Activated CD4-positive, alpha-beta T cell treated with anti-CD3 and anti-CD28 coated beads, Interleukin-2, Interleukin-6, amounts not matched to agents 100 ng/mL and 50 ng/mL, durations not matched to agents 16 hours and 8 hours (primary cell): ENCODE measurements around the gene ACAP3.

Experiments
- DNase-seq: peaks from one replicate; pipeline ENCODE4 v3.0.0-alpha.2; 2020

ACAP3 gene

DNA sequence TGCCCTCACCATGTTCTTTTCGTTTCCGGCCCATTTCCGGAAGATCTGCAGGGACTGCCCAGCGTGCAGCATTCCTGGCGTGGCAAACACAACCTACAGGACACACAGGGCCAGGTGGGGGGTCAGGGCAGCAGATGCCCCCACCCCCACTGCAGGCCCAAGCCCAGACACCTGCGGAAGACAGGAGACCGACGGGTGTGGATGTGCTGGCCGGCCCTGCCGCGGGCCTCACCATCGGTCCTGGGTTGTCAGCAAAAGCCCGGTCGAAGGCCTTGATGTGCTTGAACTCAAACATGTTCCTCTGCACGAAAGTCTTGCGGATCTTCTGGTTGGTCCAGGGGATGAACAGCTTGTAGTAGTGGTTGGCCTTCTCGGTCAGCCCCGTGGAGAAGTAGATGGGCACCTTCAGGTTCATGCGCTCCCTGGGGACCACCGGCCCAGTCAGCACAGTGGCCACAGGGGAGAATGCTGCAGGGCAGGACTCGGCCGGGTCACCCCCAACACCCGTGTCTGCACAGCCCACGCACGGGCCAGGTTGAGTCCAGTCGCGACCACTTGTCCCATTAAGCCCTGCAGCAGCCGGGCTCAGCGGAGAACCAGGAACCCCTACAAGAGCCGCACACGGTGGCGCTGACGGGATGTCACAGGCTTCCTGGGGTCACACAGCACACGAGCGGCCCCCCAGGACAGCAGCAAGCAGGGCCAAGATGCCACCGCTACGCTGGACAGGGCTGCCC is 5.9 kb upstream of the ACAP3 start:
- no peak for DNase-seq

DNA sequence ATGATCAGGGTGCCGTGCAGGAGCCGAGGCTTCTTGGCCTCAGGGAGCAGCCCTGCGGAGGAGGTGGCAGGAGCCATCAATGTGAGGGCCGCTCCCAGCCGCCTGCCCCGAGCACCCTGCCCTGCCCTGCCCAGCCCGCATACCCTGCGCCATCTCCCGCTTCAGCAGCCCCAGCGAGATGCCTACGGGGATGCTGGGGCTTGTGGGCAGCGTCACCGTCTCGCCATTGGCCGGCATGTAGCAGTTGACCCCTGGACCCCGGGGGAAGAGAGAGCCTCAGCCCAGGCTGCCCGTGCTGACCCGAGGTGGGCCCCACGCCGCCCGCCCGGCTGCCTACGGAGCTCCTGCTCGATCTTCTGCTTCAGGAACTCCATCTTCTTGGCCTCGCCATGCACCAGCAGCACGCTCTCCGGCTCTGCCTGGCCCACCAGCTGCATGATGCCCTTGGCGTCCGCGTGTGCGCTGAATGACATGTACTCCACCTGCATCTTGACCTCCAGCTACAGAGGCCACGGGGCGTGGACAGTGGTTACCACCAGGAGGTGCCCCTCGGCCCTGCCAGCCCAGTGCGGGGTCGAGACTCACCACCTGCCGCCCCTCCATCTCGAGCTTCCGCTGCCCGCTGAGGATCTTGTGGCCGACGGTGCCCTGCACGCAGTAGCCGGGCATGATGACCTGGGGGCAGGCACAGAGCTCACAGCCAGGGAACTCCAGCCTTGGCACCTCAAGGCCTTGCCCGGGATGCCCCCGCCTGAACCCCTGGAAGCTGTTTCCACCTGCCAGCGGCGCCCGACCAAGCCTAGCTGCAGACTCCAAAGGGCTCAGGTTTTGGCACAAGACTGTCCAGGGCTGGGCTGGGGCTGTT is 5.0 kb upstream of the ACAP3 start:
- DNase-seq, result no peak

DNA sequence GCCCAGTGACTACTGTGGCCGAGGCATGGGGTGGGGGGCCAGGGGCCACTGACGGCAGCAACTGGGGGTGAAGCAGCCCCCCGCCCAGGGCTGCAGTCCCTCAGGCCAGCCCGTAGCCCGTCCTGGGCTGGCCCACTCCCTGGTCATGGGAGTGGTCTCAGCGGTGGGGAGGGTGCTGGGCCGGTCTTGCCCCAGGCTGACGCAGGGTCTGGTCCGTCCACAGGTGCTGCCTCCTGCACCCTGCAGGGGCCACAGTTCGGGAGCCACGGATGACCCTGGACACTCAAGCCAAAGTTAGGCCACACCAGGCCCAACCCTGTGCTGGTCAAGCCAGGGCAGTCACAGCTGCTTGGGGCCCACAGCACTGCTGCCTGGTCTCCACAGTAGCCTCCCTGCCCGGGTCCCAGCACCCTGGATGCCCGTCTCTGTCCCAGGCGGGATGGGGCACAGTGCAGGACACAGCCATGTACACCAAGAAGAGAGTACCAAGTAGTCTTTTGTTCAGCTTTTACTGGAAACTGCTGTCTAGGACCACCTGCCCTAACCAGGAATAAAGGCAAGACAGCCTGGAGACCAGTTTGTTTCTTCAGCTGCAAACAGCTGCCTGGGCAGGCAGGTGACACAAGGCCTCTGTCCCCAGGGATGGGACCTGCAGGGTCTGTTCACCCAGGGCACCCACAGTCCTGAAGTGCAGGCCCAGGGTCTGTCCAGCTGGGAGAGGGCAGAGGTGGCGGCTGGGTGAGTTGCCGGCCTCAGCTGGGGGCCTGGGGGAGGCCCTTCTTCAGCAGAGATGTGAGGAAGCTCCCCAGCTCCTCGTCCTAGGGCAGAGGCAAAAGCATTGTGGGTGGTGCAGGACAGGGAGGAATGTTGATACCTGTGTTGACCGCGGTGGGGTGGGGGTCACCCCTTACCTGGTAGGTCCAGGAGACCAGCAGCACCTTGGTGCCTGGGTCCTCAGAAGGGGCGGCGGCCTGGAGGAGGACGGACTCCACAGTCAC is 3.7 kb upstream of the ACAP3 start:
- DNase-seq, result no peak

DNA sequence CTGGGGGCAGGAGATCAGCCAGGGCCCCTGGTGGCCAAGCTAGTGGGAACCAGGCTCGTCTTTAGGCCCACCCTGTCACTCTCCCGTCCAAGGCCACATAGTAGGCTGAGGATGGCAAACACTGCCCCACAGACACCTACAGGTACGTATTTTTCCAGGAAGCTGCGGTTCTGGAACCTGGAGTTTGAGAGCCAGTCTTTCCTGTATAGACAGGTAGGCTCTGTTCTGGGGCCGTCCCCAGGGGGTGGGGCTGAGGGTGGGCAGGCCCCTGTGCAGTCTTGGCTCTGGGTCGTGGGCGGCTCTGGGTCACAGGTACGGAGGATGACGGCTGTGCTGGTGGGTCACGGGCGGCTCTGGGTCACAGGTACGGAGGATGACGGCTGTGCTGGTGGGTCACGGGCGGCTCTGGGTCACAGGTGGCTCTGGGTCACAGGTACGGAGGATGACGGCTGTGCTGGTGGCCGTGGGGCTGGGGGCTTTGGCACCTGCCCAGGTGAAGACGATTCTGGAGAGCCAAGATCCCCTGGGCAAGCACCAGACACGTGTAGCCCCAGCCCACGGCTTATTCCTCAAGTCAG is 2.8 kb upstream of the ACAP3 start:
- no peak for DNase-seq

DNA sequence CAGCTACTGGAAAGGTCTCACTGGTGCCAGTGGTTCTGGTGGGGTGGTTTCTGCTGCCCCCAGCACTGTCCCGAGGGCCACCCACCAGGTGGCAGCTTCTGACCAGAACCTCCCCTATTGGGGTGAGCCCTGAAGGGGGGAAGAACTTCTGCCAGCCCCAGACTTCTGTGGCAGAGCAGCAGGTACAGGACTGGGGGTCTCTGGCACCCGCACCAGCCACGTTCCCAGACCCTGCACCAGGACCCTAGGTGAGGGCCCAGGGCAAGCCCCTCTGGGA is 2.3 kb upstream of the ACAP3 start:
- DNase-seq, result no peak

DNA sequence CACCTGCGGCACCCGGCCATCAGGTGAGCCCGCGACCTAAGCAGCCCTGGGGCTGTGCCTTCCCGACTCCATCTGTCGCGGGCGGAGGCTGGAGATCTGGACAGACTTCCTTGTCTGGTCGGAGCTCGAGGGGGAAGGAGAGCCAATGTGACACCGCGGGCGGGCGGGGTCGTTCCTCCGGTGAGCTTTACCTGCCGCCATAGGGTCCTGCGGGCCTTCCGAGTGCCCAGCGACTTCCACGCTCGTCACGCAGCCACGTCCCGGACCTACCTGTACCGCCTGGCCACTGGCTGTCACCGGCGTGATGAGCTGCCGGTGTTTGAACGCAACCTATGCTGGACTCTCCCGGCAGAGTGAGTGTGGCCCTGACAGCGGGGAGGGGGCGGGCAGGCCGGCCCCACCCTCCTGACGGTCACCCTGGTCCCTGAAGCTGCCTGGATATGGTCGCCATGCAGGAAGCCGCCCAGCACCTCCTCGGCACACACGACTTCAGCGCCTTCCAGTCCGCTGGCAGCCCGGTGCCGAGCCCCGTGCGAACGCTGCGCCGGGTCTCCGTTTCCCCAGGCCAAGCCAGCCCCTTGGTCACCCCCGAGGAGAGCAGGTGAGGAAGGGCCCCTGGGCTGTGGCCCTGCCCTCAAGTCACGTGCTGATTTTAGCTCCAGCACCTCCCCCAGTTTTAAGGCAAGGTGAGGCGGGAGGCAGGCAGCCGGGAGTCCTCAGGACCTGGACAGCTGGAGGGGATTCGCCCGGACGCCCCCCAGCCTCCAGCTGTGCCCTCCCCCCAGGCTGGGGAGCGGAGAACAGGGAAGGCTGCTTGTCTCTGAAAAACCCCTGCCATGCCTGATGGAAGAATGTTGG is 1.8 kb upstream of the ACAP3 start:
- DNase-seq, result peak; percentile 32

DNA sequence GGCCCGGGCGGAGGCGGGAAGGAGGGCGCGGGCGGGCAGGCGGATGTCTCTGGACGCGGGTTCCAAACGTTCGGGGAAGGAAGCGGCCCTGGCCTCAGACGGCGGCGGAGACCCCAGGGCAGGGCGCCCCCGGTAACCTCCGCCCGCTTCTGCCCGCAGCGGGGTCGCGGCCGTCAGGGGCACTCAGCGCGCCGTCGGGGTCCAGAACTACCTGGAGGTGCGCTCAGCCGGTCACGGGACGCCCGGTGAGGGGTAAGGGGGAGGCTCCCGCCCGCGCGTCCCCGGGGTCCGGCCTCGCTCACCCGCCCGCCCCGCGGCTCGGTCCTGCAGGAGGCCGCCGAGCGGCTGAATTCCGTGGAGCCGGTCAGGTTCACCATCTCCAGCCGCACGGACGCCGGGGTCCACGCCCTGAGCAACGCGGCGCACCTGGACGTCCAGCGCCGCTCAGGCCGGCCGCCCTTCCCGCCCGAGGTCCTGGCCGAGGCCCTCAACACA is 1.1 kb upstream of the ACAP3 start:
- no peak for DNase-seq

DNA sequence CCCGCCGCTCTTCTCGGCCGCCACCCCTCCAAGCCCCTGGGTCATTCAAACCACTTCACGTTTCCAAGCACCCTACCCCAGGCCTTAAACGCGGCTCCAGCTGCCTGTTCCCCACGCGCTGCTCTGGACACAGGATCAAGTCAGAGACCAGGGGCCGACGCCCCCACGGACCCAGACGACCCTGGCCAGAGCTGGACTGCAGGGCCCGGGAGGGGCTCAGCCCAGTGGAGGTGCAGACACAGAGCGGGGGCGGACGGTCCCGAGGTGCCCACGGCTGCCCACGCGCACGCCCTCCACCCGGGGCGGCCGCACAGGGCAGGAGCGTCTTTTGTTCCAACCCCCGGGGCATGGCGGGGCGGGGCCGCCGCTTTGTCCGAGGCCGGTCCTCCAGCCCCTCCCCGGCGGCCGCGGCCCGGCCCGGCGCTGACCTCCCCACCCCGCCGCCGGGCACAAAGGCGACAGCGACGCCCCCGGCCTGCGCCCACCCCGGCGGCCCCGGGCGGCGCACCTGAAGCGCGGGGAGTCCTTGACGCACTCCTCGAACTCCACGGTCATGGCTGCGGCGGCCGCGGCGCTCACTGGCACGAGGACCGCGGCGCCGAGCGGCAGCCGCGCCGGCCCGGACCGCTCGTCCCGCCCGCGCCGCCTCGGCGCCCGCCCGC is 338 bp downstream of the ACAP3 start:
- DNase-seq, result no peak

DNA sequence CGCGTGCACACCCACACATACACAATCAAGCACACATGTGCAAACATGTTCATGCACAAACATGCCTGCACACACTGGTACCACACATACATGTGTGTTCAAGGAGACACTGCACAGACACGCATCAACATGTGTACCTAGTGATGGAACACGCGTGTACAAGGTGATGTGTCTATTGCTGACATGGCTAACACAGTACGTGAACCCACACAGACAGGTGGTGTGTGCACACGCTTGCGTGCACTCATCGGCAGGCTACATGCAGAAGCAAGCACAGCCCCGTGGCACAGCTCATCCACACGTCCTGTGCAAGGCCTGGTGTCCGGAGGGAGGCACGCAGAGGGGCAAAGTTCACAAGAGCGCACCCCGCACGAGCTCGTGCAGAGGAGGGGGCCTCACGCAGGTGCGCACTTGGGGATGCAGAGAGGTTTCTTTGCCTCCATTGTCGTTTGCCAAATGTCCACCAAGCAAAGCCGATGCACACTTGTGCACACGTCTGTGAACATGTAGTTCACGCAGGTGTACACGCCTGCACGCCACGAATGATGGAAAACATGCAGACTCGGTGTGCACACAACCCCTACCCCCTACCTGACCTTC is 969 bp downstream of the ACAP3 start:
- no peak for DNase-seq

DNA sequence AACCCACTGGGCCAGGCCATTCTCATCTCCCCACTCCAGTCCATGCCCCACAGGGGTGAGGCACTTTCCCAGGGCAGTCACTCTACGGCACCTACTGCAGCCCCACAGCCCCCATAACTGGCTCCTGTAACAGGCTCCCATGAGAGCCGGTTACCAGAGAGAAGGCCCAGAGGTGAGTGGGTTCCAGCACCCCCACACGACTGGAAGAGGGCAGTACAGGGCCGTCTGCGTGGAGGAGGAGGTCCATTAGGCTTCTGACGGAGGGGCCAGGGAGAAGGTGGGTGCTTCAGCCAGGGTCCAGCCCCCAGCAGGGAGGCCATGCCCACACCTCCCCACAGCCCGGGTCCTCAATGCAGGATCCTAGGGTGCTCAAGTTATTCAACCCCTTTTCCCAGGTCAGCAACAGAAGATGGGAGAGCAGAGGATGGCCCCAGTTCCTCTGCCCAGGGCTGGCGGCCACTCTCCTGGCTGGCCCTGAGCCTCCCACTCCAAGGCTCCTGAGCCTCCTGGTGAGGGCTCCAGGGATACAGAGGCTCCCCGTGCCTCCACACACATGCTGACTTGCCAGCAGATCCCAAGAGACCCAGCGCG is 1.6 kb downstream of the ACAP3 start:
- peak; percentile 36 for DNase-seq

DNA sequence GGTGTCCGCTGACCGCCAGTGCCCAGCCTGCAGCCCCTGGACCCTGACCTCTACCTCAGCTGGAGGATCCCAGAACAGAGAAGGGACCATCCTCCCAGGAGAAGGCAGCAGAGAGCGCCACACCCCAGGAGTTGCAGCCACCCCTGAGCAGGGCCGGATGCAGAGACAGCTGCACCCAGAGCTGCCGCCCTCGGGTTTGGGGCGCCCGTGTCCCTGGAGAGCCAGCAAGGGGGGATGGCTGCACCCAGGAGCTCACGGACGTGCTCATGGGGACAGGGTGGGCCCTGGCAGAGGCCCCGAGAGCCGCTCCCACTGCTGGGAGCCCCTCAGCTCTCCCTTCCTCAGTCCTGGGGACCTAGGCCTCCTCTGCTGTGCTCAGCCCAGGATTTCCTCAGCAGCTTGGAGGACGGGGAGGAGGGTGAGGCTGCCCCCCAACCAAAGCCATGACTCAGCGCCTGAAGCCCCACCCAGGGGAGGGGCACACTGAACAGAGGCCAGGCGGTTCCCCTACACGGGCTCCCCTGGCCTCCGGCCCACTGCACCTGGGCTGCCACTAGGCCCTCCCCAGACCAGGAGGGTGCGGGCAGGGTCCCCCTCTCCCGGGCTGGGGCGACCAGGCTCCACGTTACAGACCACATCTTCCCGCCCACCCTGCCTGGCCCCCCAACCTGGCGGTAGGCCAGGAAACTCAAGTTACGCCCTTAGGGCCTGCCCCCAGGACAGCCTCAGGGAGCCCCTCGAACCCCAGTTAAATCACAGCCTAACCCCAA is 2.2 kb downstream of the ACAP3 start:
- DNase-seq, result peak; percentile 67

DNA sequence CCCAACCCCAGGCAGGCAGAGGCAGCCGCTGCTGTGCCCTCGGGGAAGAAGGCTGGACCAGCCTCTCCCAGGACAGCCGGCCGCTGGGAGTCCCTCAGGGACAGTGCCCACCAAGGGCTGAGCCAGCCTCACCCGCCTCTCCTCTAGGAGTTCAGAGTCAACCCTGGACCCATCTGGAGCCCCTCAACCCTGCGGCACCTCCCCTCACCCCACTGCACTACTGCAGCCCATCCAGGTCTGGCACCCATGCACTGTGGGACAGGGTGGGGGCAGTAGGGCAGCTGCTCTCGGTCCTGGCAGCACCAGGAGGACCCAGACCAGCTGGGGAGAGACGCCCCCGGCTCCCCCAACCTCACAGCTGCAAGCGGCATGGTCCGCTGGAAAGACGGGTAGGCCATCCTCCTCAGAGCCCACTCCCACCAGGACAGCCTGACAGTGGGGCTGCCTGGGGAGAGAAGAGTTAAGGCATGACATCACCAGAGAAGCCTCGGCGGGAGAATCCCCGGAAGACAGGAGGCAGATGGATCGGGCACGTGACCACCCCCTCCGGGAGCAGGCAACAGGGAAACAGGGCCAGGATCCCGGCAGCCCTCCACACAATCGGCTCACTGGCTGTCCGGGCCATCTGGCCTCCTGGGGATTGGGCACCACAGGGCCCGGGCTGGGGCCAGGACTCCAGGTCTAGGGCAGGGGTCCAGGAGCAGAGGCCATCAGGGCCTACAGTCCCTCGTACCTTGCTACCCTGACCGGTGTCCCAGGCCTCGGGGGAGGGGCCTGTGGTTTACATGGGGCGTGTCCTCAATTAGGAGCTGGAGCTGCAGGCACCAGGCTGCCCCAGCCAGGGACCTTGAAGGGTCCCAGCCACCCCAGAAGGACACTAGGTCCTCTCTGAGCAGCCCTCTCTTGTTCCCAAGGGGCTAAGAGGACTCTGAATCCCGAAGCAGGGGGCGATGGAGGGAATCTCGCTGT is 3.1 kb downstream of the ACAP3 start:
- DNase-seq, result no peak

DNA sequence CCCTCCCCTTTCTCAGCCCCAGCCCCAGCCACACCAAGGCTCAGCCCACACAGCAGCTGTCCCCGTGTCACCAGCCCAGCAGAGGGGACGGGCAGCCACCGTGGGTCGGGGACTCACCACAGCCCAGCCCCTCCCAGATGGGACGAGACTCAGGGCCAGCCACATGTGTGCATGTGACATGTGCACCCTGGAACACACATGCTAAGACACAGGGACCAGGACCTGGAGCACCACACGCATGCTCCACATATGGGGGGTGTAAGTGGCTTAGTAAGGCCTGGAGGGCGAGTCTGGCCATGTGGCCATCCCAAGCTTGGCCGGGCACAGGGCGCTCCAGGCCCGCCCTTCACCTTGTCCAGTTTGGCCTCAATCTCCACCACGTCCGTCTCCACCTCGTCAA is 4.0 kb downstream of the ACAP3 start:
- no peak for DNase-seq

DNA sequence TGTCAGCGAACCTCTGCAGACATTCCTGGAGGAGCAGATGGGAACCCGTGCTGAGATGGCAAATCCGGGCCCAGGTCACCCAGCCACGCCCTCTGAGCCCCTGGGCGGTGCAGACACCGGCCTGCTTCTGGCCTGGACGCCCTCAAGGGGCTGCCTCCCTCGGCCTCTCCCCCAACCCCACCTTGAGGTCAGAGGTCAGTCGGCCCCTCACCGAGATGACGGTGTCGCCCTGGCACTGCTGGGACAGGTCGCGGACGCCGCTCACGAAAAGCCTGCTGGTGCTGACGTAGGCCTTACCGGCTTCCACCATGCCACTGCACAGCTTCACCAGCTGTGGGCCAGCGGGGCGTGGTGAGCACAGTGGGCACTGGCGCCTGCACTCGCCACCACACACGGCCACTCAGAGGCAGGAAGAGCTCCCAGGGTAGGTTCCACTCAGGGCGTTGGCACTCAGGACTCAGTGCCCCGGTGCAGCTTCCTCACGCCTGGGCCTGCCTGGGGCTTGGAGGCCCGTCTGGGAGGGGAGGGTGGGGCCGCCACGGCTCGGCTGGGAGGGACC is 4.7 kb downstream of the ACAP3 start:
- no peak for DNase-seq

DNA sequence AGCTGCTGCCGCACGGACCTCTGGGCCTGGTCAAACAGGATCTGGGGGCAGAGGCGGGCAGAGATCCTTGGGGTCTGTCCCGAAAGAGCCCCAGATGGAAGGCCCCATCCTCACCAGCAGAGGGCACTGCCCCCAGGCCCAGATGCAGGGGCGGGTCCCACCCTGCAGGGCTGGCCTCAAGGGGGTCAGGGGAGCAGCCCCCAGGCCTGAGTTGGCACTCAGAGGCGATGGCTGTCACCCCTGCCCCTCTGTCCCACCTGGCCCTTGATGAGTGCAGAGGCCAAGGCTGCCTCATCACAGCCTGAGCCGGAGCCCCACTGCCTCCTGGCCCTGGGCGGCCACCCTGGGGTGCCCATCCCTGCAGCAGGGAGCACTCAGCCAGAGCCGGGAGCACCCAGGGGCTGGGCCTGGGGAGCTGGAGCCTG is 5.7 kb downstream of the ACAP3 start:
- DNase-seq, result peak; percentile 25

DNA sequence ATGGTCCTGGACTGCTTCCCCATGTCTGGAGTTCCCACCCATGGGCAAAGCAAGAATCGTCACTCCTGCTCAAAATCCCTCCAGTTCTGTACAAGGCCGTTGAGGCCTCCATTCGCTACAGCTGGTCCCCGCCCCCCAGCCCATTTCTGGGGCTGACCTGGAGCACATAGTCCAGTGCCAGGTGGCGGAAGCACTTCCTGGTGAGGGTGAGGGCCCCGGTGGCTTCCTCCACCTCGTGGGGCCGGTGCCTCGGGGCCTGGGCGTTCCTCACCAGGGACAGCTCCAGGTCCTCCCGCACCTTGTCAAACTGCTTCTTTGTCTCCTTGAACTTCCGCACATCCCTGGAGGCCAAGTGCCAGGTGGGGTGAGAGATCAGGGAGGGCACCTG is 7.4 kb downstream of the ACAP3 start:
- no peak for DNase-seq

DNA sequence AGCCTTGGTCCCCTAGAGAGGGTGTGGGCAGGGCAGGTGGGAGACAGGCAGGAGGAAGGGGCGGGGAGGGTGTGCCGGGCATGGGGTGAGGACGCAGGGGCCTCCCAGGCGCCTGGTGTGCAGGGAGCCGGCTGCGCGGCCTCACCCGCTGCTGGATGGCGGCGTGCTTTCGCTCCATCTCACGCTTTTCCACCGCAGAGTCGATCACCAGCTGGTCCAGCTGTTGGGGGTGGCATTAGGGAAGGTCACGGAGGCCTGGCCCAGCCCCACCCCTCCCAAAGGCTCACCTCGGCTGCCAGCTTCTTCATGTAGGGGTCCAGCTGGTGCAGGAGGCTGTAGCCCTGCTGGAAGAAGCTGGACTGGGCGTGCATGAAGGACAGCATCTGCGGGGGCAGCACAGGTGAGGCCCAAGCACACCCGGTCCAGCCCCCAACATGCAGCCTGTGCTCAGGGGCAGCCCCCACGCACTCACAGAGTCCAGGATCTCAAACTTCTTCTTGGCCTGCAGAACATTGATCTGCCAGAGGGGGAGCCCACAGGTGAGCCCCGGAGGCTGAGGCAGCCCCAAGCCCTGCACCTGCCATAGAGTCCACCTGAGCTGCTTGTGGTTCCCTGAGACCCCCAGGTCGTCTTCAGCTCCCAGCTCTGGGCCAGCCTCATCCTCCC is 7.9 kb downstream of the ACAP3 start:
- DNase-seq, result peak; percentile 37
